HG03457 (cell line): Measurements from ENCODE around the gene C6orf89.

Experiments
- ATAC-seq: cut with Tn5 transposase; IDR thresholded peaks from one replicate; pipeline ENCODE4 v1.9.1; 2021; ENCODE audit warnings: moderate number of reproducible peaks; ENCODE audit not compliant: unreplicated experiment

Gene C6orf89

DNA sequence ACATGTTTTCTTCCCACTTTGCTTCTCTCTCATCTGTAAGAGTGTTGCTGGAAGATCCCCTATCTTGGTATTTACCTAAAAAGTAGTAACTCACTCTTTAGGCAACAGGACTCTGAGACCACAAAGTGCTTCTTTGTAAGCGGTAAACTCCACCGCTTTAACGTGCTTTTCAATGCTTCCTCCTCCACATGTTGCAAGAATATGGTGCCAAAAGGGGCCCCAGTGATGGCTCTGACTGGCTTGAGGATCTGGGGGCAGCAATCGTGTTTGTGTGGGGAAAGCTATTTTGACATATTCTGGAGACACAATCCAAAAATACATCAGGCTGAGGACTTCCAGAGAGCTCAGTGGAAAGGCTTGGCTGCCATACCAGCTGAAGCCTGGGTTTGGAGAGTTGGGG lies 34.1 kb upstream of the C6orf89 start:
- no peak for ATAC-seq

- ATAC-seq: no peak
These were observed 33.1 kb upstream of the C6orf89 start for GRCh38 chr6:36852481-36853147.

- no peak for ATAC-seq
These were observed 32.4 kb upstream of the C6orf89 start for GRCh38 chr6:36853325-36853724.

- ATAC-seq: no peak
These were observed 30.0 kb upstream of the C6orf89 start for GRCh38 chr6:36855750-36856149.

DNA sequence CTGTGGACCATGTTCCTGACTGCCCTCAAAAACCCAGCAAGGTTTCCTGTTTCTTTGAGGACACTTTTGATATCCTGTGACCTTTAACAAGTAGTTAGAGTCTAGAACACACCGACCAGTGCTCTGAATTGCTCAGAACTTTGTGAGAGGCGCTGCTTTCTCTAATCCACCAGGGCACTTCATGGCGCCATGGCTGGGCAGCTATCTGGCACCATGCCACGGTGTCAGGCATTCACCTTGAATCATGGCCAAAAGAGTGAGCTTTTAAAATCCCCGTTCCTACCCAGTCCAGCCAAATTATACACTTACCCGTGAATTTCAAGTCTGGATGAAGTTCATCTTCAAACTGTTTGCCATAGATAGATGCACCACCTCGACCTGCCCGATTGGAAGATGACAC lies 29.5 kb upstream of the C6orf89 start:
- no peak for ATAC-seq

- no peak for ATAC-seq
These were observed 28.4 kb upstream of the C6orf89 start for GRCh38 chr6:36857325-36857724.

- no peak for ATAC-seq
These were observed 27.3 kb upstream of the C6orf89 start for GRCh38 chr6:36858407-36858981.

DNA sequence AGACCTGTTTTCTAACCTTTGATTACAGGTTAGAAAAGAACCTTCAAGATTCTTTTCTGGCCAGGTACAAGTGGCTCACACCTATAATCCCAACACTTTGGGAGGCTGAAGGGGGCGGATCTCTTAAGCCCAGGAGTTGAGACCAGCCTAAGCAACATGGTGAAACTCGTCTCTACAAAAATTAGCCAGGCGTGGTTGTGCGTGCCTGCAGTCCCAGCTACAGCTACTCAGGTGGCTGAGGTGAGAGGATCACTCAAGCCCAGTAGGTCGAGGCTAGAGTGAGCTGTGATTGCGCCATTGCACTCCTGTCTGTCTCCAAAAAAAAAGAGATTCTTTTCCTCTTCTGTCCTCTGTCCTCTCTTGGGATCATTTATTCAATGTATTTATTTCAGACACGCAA lies 25.6 kb upstream of the C6orf89 start:
- no peak for ATAC-seq

DNA sequence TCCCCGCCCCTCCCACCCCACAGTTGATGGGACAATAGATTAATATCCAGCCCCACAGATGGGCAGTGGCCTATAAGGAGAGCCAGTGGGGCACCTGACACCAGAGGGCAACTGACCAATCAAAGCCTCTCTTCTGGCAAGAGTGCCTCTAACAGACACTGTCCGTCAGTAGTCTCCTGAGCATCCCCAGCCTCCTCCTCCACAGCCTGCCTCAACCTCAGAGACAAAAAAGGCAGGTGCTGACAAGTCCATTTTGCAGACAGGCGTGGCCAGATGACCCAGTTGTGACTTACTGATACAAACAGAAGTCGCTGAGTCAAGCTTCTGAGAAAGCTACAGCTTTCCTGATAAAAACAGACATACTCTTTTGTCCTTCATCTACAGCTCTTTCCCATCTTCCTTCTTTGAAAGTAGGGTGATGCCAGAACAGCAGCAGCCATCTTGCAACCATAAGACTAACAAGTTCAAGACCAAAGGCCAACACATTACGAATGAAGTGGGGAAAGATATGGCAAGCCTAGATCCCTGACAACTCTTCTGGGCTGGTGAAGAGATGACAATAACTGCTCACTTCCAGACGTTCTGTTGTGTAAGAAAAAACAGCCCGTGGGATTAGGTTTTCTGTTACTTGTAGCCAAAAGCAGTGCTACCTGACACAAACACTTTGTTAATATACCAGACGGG lies 23.4 kb upstream of the C6orf89 start:
- no peak for ATAC-seq

GRCh38 chr6:36862848-36863382 lies 22.8 kb upstream of the C6orf89 start:
- ATAC-seq: no peak

DNA sequence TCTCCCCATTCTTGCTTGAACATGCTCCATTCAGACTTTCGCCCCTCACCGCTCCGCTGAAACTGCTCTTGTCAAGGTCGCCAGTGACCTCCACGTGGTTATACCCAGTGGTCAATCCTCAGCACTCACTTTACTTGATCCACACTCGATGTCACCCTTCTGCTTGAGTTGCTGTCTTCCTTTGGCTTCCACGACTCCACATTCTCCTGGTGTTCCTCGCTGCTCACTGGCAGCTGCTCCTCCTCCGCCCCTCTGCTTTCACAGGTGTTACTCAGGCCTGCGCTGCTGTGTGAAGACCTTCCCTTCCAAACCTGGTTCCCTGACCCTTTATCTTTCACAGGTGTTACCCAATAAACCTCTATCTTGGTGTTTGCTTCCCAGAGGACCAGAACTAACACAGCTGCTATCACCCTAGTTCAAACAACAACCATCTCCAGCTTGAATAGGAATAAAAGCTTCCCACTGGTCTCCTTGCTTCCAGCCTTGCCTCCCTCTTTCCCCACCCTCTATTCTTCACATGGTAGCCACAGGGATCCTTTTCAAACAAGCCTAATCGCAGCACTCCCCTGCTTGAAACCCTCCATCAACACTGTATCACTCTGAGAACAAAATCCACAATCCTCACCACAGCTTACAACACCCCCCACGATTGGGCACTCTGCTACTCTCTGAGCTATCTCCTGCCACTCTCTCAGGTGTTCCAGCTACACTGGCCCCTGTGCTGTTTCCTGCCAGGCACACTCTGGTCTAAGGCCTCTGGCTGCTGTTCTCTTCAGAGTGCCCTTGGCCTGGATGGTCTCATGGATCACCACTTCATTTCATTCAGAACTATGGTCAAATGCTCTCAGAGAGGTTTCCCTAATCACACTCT lies 21.8 kb upstream of the C6orf89 start:
- ATAC-seq: no peak

DNA sequence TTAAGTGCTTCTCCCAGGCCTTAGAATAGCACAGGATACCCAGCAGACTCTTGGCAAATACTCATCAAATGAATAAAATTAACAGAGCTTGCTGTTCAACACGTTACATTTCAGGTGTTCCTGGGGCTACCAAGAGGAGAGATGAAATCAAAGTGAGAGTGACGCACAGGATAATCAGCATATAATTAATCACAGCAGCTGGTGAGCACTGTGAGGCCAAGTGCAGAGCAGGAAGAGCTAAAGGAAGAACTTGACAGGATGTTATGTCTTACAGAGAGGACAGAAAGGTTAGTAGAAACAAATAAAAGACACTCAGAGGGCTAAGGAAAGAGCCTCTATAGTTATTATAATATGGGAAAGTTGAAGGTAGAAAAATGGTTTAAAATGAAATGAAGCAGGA lies 19.9 kb upstream of the C6orf89 start:
- ATAC-seq: no peak

- ATAC-seq: no peak
These were observed 18.1 kb upstream of the C6orf89 start for GRCh38 chr6:36867471-36868224.

DNA sequence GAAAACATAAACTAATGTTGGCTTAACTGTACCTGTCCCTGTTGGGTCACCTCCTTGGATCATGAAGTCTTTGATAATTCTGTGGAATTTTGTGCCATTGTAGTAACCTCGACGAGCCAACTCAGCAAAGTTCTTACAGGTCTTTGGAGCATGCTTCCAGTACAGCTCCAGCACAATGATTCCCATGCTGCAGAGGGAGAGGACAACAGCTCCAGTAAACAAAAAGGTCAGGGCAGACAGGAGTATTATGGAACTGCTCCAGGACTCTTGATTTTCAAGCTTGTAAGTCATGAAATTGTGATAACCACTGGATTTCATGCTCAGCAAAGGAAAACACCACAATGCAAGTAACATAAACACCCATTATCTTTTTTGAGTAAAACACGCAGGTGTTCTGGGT lies 14.1 kb upstream of the C6orf89 start:
- no peak for ATAC-seq

DNA sequence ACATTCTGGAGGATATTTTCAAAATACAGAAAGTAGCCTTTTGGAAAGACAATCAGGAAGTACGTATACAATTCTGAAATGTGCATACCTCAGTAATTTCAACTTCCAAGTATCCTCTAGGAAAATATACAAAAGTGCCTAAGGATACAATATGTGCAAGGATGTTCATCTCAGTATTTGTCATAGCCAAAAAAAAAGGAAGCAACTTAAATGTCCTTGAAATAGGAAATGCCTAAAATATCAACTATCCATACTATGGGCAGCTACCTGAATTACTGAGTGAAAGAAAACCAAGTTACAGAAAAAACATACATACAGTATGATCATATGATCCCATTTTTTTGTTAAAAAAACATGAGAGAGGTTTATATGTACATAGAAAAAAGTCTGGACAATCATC lies 12.6 kb upstream of the C6orf89 start:
- ATAC-seq: no peak

GRCh38 chr6:36873612-36874442 lies 11.9 kb upstream of the C6orf89 start:
- ATAC-seq: no peak

DNA sequence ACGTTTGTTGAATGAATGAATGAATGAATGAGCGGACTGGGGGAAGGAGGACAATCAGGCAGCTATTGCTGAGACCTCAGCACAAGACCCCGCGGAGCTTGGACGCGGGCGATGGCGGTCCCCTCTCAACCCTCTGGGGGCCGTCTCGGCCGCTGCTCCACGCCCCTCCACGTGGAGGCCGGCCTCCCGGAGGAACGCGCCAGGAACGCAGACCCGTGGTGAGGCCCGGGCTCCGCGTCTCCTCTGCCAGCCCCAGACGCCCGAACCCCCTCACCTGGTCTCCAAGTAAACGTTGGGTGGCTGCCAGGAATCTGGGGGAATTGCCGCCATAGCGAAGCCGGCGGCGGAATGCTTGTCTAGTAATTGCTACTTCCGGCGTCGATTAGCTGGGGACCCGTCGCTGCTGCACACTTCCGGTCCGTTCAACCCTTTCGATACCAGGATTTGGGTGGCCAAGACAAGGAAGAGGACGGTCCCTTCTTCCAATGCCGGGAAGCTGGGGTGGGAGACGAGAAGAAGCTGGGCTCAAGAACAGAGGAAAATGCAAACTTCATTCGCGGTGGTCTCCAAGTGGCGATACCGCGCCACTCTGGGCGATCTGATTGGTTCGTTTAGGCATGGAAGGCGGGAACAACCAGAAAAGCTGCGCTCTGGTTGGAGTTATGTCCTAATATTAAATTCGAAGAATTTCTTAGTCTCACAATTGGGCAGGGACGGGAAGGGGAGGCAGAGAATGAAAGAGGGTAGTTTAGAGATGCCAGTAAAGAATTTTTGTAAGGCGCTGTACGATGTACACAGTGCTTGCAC lies 11.1 kb upstream of the C6orf89 start, which contains the start of gene PPIL1:
PPIL1 (minus strand) TSS at position 361 of the 807 bp plus-strand sequence; CDS start at position 330, 31 bp downstream.
- ATAC-seq: peak; percentile 58

- ATAC-seq: no peak
These were observed 10.5 kb upstream of the C6orf89 start for GRCh38 chr6:36875250-36875633.

GRCh38 chr6:36884610-36885009 lies 1.1 kb upstream of the C6orf89 start:
- ATAC-seq: no peak
